IPS-18c (cell line): ENCODE measurements around the gene AOX1.
"Not testable (repeated sequence)": the region's sequence is repeated elsewhere in the genome, so short reads cannot be mapped to it uniquely, and the experiment has no call there.

Source experiments
- H3K4me3 ChIP-seq: 2 replicates; pipeline ENCODE4 v1.7.0; 2013; ENCODE audit warnings: low read depth, mild to moderate bottlenecking, low read length, moderate library complexity; ENCODE audit not compliant: insufficient read depth
- H3K9me3 ChIP-seq: one replicate; pipeline ENCODE4 v1.6.1; 2013; ENCODE audit warnings: mild to moderate bottlenecking, low read length, moderate library complexity; ENCODE audit not compliant: control insufficient read depth, insufficient read depth

The AOX1 gene

DNA sequence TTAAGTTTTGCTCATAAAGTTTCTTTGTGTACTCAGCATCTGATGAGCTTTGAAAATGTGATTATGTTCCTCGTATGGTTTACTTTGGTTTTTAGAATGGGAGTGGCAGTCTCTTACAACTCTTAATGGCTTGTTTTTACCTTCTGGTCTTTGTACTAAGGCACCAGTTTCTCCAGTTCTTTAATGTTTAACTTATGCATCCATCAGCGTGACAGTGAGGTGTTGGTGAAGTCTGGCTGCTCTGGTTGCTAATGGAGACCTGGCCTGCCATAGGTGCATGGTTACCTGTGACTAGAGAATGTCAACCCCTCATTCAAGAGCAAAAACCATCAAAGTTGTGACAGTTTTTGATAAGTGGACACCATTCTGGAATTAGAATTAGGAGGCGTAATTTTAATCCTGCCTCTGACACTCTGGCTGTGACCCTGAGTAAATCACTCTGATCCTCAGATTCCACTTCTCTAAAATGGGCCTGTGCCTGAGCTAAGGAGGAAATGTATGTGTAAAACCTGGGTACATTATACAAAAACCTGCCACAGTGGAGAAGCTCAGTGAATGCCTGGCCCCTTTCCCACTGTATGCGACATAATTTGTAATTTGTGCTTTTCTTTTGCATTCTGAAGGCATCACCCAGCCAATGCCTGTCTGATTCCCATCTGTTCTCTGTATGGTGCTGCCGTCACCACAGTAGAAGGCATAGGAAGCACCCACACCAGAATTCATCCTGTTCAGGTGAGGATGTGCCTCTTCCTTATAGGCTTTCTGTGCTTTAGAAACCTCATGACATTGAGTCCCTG, 11.2 kb downstream of the AOX1 start:
- Histone ChIP-seq H3K9me3 (no peaks in the 10 kb centered on the region), H3K4me3 (no peak overlapping the region)

DNA sequence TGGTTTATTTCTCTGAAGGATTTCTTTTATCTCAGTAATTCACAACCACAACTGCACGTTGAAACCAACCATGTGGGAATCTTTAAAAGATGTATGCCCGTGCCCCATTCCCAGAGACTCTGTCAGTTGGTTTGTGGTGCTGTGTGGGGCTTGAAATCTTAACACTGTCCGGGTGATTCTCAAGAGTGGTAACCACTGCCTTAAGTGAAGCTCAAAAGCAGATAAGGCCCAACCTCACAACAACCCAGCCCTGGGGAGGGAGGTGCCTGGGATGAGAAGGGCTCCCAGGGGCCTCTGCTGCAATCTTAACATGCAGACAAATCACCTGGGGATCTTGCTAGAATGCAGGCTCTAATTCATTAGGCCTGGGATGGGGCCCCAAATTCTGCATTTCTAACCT, 13.4 kb downstream of the AOX1 start:
- Histone ChIP-seq H3K4me3 (no peak overlapping the region), H3K9me3 (no peaks in the 10 kb centered on the region)

DNA sequence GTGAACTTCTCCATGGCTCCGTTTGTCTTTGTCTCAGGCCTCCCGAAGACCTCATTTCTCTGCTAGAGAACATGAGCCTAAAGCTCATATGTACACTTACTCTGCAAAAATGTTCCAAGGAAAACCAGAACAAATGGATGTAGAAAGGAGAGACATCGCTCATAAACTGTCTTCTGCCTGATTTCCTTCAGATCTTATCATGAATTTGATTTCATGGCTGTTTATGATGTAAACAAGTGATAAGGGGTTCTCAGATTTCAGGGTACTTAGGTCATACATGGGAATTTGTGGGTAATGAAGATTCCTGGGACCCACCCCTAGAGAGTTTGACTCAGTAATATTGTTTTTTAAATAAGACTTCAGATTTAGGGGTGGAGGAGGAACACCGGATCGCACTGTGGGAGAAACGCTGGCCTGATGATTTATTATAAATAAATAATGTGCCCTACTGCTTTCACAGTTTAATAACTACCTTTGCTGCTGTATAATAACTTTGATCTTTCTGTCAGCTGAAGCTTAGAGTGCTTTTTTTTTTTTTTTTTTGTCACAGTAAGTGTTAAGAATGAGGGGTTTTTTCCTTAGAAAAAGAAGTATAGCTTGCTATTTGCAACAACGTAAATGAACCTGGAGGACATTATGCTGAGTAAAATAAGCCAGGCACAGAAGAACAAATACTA, 14.9 kb downstream of the AOX1 start:
- Histone ChIP-seq H3K9me3 (no peaks in the 10 kb centered on the region), H3K4me3 (no peak overlapping the region)

DNA sequence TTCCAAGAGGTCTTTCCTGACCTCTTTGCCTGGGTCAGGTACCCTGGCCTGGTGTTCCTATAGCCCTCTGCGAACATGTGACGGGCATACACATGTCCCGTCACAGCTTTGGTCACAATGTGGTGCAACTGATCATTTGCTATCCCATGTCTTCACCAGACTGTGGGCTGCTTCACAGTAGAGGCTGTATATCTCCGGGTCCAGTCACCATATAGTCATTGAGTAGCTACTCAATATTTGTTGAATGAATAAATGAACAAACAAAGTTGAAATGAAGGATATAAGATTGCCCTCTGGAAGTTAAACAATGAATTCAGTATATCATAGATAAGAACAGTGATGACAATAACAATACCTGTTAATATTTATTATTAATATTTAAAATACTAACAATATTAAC, 16.8 kb downstream of the AOX1 start:
- H3K9me3 ChIP-seq = no peaks in the 10 kb centered on the region
- no peak overlapping the region for H3K4me3 ChIP-seq

DNA sequence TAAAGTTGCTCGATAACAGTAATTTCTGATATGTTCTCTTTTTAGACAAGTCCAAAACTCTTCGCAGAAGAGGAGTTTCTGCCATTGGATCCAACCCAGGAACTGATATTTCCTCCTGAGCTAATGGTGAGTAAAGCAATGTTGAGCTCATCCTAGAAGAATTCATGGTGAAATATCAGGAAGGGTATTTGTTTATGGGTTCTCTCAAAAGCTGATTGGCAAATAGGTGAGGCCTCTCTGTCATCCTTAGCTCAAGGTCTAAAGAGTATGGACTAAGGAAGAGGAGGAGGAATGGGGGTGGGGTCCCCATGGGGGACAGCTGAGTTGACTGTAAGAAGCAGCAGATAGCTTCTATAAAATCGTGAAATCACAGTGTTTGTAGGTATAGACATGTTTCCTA, 18.2 kb downstream of the AOX1 start:
- Histone ChIP-seq H3K4me3 (no peak overlapping the region), H3K9me3 (no peaks in the 10 kb centered on the region)

DNA sequence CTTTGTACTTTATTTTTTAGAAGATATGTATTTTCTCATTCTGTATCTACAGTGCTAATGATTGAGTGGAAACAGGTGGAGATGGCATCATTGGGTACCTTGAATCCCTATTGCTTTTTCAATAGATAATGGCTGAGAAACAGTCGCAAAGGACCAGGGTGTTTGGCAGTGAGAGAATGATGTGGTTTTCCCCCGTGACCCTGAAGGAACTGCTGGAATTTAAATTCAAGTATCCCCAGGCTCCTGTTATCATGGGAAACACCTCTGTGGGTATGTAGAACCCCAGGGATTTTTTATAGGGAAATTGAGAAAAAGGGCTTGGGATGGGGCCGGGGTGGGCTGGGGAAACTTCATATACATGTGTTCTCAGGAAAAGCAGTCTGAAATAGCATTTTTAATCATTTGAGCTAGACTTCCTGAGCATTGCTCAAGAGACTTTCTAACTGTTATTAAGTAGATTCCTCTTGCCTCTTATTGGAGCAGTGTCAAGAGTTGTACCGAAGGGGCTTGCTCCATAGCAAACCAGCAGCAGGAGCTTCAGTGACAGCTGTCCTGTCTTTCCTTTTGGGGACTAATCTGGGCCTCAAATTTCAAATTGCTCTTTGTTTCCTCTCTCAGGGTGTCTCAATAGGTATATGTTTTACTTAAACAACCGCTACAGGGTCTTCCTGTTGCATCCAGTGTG, 18.9 kb downstream of the AOX1 start:
- Histone ChIP-seq H3K4me3 (no peak overlapping the region), H3K9me3 (no peaks in the 10 kb centered on the region)

DNA sequence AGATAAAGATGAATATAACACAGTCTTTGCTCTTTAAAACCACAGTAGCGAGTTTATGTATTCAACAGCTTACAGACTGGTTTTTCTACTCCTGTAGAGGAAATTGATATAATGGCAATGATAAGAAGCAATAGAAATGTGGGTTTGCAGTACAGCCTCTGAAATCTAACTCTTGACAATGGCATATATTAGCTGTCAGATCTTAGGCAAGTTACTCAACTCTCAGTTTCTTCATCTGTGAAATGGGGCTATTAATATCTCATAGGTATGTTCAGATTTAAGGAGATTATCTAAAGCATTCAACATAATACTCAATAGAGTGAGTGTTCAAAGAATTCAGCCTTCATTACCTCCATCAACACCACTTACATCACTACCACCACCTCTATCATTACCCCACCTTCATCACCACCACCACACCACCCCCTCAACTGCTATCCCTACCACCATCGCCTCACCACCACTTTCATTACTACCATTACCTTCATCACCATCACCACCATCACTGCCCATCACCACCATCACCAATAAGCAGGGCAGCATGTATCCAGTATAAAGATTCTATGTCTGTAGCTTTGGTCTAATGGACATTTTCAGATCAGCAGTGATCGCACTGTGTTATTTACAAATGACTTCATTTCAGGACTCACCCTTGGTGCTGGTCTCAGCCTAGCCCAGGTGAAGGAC, 22.7 kb downstream of the AOX1 start:
- H3K9me3 ChIP-seq = no peaks in the 10 kb centered on the region
- no peak overlapping the region for H3K4me3 ChIP-seq

DNA sequence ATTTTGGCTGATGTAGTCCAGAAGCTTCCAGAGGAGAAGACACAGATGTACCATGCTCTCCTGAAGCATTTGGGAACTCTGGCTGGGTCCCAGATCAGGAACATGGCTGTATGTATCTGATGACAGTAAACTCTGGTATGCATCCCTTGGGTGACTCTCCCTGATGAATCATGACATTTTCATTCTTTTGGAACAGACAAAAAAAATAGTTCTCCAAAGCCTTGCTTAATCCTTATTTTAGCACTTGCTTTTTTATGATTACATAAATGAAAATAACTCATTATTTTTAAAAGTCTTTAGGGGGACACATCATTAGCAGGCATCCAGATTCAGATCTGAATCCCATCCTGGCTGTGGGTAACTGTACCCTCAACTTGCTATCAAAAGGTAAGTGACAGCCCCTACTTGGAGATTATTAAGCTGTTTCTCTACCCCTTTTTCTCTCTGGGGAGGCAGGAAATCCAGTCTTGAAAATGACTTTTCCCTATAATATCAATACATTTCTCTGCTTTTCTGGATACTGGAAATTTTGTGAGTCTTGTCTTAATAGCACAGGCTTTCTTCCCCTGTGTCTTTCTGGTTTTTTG, 23.3 kb downstream of the AOX1 start:
- Histone ChIP-seq H3K9me3 (no peaks in the 10 kb centered on the region), H3K4me3 (no peak overlapping the region)

DNA sequence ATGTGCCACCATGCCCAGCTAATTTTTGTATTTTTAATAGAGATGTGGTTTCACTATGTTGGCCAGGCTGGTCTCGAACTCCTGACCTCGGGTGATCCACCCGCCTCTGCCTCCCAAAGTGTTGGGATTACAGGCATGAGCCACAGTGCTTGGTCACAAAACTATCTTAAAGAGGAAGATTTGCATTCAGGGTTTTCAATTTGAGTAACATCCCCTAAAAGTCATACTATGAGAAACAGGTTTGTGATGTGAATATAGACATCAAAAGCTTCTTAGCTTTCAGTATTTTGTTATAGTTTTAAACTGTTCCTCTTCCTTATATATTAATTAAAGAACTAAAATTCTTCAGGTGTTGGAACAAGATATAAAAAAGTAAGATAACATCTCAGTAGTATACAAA, 24.4 kb downstream of the AOX1 start:
- H3K4me3 ChIP-seq, H3K9me3 ChIP-seq: not testable (repeated sequence)

DNA sequence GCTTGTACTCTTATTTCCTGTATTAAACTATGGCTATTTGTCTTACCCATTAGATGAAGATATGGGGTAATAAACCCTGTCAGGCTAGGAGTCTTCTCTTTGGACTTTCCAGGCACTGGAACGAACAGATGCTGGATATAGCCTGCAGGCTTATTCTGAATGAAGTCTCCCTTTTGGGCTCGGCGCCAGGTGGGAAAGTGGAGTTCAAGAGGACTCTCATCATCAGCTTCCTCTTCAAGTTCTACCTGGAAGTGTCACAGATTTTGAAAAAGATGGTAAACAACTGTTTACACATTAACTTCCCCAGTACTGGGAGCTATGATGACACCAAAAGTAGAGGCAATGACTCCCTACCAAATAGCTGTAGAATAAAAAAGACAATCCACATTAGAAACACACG, 27.9 kb downstream of the AOX1 start:
- H3K4me3 ChIP-seq = no peak overlapping the region
- H3K9me3 ChIP-seq = no peaks in the 10 kb centered on the region

DNA sequence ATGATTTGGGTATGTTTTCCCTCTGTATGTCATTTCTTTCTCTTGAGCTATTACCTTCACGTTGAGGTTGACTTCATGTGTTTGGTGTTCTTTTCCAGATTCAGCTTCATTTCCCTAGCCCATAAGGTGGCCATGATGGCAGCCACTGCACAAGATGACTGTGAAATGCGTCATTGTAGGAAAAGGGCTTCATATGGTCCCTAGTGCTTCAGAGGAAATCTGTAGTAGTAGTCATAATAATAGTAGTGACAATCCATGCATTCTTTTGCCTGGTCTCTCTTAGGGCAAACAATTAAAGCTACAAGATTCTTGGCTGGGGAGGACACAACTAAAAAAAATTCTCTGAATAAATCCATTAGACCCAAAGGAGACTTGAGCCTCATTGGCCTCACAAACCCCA, 28.4 kb downstream of the AOX1 start:
- H3K9me3 ChIP-seq = no peaks in the 10 kb centered on the region
- no peak overlapping the region for H3K4me3 ChIP-seq

DNA sequence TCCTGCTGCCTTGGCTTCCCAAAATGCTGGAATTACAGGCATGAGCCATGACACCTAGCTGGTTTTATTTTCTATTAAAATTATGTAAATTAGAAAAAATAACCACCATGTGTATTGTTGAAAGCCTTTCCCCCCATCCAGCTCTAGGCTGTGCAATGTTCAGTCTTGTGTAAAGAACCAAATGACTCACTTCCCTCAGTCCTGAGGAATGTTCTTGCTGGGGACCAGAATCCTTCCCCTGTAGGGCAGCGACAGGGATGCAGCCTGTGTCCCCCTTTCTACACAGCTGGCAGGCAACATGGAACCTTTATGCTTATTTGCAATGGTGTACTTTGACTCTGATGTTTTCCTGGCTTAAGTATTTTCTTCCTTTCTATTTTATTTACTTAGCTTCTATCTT, 29.4 kb downstream of the AOX1 start:
- no peaks in the 10 kb centered on the region for H3K9me3 ChIP-seq
- no peak overlapping the region for H3K4me3 ChIP-seq

DNA sequence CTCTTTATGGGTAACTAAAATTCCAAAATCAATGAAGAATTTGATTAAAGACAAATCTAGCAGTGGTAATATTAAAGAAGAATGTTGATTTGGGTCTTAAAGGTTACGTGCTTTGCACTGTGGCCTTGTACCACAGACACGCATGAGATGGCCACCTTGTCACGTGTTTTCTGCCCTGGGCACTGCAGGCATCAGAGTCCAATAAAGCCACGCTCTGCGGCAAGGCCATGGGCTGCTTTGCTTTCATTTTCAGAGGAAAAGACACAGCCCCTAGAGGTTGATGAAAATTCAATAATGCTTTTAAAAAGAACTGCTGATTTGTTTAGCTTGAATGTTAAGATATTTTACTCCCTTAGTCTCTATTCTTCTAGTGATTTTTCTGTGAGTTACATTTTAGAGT, 30.4 kb downstream of the AOX1 start:
- no peak overlapping the region for H3K4me3 ChIP-seq
- H3K9me3 ChIP-seq = no peaks in the 10 kb centered on the region

DNA sequence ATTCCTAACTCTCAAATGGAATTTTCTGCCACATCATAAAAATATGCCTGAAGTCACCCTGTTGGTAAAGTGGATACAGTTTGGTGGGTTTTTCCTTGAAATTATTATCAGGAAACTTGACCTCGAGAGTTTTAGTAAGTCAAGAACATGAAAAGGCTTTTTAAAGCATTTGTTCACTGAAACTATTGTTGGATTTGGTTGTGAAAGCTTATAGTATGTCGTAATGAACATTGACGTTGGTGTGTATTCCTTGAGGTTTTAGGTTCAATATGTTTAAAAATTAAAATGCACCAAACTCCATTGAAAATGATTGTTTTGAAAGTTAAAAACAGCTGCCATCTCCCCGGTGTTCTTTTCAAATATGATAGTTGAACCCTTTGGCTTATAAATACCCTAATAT, 30.8 kb downstream of the AOX1 start:
- no peaks in the 10 kb centered on the region for H3K9me3 ChIP-seq
- H3K4me3 ChIP-seq = no peak overlapping the region

DNA sequence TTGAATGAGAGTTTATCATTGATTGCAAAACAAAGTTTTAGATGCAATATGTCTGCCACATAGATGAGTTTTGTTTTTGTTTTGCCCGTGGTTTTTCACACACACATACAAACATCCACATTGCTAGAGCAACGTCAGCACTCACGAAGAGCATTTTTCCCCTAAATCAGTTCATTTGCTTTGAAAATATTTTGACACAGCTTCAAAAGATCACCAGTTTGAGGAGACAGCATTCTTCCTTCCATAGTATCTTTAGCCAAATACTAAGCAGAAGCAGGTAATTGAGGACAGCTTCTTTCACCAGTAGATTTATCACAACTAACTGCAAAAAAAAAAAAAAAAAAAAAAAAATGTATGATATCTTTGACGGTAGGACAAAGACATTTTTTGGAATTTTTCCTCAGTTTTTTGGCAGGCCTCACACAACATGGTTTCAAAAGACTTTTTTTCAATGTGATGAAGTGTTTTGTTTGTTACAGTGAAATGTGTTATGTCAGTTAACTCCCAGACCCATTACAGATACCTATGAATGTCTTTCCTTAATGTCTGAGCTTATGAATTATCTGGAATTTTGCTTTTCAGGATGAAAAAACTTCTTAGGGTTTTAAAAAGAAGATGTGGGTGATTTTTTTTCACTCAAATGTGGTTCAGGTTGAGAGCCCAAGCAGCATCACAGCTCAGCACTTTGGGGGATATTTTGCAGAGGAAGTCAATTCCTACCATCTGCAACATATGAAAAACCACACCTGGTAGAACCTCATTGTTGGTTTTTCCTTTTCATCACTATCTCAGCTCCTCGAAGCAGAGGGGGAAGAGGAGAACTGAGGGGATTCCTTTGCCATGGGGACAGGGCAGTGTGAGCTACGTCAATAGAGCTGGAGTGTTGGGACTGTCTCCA, 31.6 kb downstream of the AOX1 start:
- Histone ChIP-seq H3K4me3 (no peak overlapping the region), H3K9me3 (no peaks in the 10 kb centered on the region)

DNA sequence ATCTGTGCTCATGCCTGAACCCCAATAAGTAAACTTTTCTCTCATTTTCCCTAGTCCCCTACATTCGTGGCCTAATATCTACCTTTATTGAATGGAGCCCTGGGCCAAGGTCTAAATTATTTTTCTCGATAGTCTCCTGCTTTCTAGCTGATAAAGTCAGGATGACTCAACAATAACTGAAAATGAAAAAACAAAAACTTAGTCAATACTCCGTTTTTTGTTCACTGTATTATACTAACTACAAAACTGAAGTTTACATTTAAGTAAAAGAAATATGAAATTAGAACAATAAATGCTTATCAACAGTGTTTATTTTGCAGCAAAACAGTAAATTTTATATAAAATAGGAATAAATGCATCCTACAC, 32.2 kb downstream of the AOX1 start:
- no peak overlapping the region for H3K4me3 ChIP-seq
- H3K9me3 ChIP-seq = no peaks in the 10 kb centered on the region

DNA sequence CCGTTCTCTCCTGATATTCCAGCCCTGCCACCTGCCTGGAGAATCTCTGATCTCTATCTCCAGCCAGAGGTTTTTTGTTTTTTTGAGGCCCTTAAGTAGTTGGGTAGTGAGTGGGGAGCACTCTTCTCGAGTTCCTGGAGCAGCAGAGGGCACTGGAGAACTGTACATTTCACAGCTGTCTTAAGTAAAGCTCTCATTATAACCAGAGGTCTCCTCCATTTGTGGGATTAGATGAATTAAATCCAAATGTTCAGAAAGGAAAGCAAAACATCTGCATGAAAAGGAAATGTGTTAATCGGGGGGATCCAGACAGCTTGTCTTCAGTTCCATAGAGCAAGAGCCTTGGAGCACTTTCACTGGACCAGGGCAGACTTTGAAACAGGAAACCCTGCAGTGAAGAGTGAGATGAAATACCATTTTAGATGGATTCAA, 32.8 kb downstream of the AOX1 start:
- Histone ChIP-seq H3K9me3 (no peaks in the 10 kb centered on the region), H3K4me3 (no peak overlapping the region)
